Measurements from ENCODE around the gene TMEM115. TPM values are rescaled to one million over a fixed set of nuclear protein-coding genes. Genes with fewer than 3 reads are reported as not detected.

The TMEM115 gene
- total RNA-seq, 5 donors from 2014 or later (not counting 1 experiment from before 2014, with no cell fraction given): 13.9 to 35.2 (median 33.1) TPM

DNA sequence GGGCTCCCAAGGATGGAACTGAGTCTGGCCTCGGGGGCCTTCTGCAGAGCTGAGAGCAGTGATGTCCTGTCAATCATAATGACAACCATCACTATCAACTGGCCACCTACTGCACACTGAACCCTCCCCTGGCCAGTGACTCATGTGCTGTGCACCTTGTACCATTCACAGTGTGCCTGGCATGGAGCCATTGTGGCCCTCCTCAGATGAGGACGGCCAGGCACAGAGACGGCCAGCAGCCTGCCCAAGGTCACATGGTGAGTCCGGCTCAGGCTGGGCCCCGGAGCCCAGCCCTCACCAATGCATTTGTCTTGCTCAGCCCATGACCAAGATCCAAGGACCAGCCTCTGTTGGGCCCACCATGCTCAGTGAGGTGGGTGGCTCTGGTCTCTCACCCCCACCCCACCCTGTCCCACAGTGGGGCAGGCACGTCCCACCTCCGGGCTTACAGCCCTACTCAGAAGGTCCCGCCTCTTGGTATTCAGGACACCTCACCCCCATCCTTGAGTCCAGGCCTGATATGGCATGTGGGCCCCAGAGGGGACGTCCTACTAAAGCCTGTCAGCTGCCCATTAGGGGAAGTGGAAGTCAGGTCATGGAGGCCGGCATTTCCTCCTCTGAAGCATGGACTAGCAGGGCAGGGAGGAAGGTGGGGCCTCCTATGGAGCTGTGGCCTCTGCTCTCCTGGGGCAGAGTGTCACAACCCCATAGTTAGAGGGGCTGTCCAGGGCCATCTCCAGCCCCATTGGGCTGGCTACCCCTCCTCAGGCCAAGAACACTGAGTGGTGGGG is 35.9 kb upstream of the TMEM115 start:
- WGBS (ENCODE audit: insufficient coverage): 83% methylated on average over 6 of the region's 10 CpGs
- Mint-ChIP-seq H3K27me3 (no peaks in the 10 kb centered on the region), H3K4me3 (no peak overlapping the region), H3K27ac (no peak overlapping the region), H3K36me3 (no peaks in the 10 kb centered on the region), H3K9me3 (no peaks in the 10 kb centered on the region), H3K4me1 (peaks cover 0 to 2% (median 0%) of the 10 kb centered on the region in 3 donors)
- Histone ChIP-seq H3K27ac (ENCODE audit: low read length) (no peak overlapping the region), H3K4me3 (ENCODE audit: control insufficient read depth in 1 of 2, extremely low read depth in 1 of 2, low read length in 1 of 2) (no peak overlapping the region), H3K4me1 (ENCODE audit: control insufficient read depth in 1 of 2, extremely low read depth in 1 of 2, insufficient read depth in 2 of 2, low read length in 2 of 2) (no peaks in the 10 kb centered on the region), H3K36me3 (ENCODE audit: control insufficient read depth in 2 of 2, extremely low read depth in 1 of 2, insufficient read depth in 1 of 2, low read length in 1 of 2) (no peaks in the 10 kb centered on the region), H3K27me3 (replicated peaks in 1 of 2; ENCODE audit: control insufficient read depth in 2 of 2, extremely low read depth in 1 of 2, insufficient read depth in 2 of 2, low read length in 1 of 2) (peaks cover 0 to 7% of the 10 kb centered on the region in 2 experiments), H3K9me3 (no peaks in the 10 kb centered on the region)
- DNase-seq: peak in 1 of 35 experiments; percentile 5
- no peak for ATAC-seq (replicated peaks in 1 of 4)
- CTCF ChIA-PET: interaction anchor here in 1 of 2 donors (0.6 kb wide), 1 partner anchor 1105 kb away, joined by 4 read pairs; no protein-coding TSS in a partner anchor
- POLR2A ChIA-PET: no interaction called here

DNA sequence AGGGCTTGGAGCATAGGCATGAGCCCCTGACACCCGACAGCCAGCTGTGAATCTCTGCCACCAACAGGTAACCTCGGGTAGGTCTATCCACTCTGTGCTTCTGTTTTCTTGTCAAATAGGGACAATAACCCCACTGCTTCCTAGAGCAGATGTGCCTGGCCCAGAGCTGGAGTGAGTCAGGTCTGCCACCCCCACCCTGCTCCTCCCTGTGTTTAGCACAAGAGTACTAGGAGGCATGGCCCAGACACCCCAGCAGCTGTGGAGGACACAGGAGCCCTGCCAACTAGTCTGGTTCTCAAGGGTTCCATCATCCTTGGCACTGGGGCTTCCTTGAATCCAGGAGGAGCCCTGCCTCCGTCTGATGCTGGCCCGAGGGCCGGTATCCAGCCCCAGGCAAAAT is 33.7 kb upstream of the TMEM115 start:
- Histone ChIP-seq H3K27ac (ENCODE audit: low read length) (no peak overlapping the region), H3K4me3 (ENCODE audit: control insufficient read depth in 1 of 2, extremely low read depth in 1 of 2, low read length in 1 of 2) (no peak overlapping the region), H3K9me3 (no peaks in the 10 kb centered on the region), H3K27me3 (replicated peaks in 1 of 2; ENCODE audit: control insufficient read depth in 2 of 2, extremely low read depth in 1 of 2, insufficient read depth in 2 of 2, low read length in 1 of 2) (no peaks in the 10 kb centered on the region), H3K36me3 (ENCODE audit: control insufficient read depth in 2 of 2, extremely low read depth in 1 of 2, insufficient read depth in 1 of 2, low read length in 1 of 2) (no peaks in the 10 kb centered on the region), H3K4me1 (ENCODE audit: control insufficient read depth in 1 of 2, extremely low read depth in 1 of 2, insufficient read depth in 2 of 2, low read length in 2 of 2) (no peaks in the 10 kb centered on the region)
- 84% methylated on average over 4 of the region's 5 CpGs for WGBS (ENCODE audit: insufficient coverage)
- no peaks in the 10 kb centered on the region for H3K27me3 Mint-ChIP-seq
- ATAC-seq (replicated peaks in 1 of 4): no peak
- no peak for DNase-seq
- H3K27ac Mint-ChIP-seq: no peak overlapping the region
- no peak overlapping the region for H3K4me3 Mint-ChIP-seq
- ChIA-PET POLR2A (no interaction called here), CTCF (no interaction called here)
- no peaks in the 10 kb centered on the region for H3K4me1 Mint-ChIP-seq
- no peaks in the 10 kb centered on the region for H3K9me3 Mint-ChIP-seq
- H3K36me3 Mint-ChIP-seq: no peaks in the 10 kb centered on the region

GRCh38 chr3:50392101-50392715 is 32.9 kb upstream of the TMEM115 start:
- Histone ChIP-seq H3K4me1 (ENCODE audit: control insufficient read depth in 1 of 2, extremely low read depth in 1 of 2, insufficient read depth in 2 of 2, low read length in 2 of 2) (no peaks in the 10 kb centered on the region), H3K36me3 (ENCODE audit: control insufficient read depth in 2 of 2, extremely low read depth in 1 of 2, insufficient read depth in 1 of 2, low read length in 1 of 2) (no peaks in the 10 kb centered on the region), H3K4me3 (ENCODE audit: control insufficient read depth in 1 of 2, extremely low read depth in 1 of 2, low read length in 1 of 2) (no peak overlapping the region), H3K27me3 (replicated peaks in 1 of 2; ENCODE audit: control insufficient read depth in 2 of 2, extremely low read depth in 1 of 2, insufficient read depth in 2 of 2, low read length in 1 of 2) (peaks cover 0 to 2% of the 10 kb centered on the region in 2 experiments), H3K9me3 (no peaks in the 10 kb centered on the region), H3K27ac (ENCODE audit: low read length) (no peak overlapping the region)
- DNase-seq (no peak), ATAC-seq (replicated peaks in 1 of 4) (no peak)
- WGBS (ENCODE audit: insufficient coverage): 61% methylated on average over 3 of the region's 5 CpGs
- Mint-ChIP-seq H3K27me3 (no peaks in the 10 kb centered on the region), H3K27ac (no peak overlapping the region), H3K9me3 (no peaks in the 10 kb centered on the region), H3K4me1 (no peaks in the 10 kb centered on the region), H3K4me3 (no peak overlapping the region), H3K36me3 (no peaks in the 10 kb centered on the region)
- ChIA-PET POLR2A (no interaction called here), CTCF (no interaction called here)

- Histone ChIP-seq H3K4me3 (ENCODE audit: control insufficient read depth in 1 of 2, extremely low read depth in 1 of 2, low read length in 1 of 2) (no peak overlapping the region), H3K9me3 (no peaks in the 10 kb centered on the region), H3K4me1 (ENCODE audit: control insufficient read depth in 1 of 2, extremely low read depth in 1 of 2, insufficient read depth in 2 of 2, low read length in 2 of 2) (no peaks in the 10 kb centered on the region), H3K36me3 (ENCODE audit: control insufficient read depth in 2 of 2, extremely low read depth in 1 of 2, insufficient read depth in 1 of 2, low read length in 1 of 2) (no peaks in the 10 kb centered on the region), H3K27ac (ENCODE audit: low read length) (no peak overlapping the region), H3K27me3 (replicated peaks in 1 of 2; ENCODE audit: control insufficient read depth in 2 of 2, extremely low read depth in 1 of 2, insufficient read depth in 2 of 2, low read length in 1 of 2) (peaks cover 0 to 3% of the 10 kb centered on the region in 2 experiments)
- DNase-seq: no peak
- Mint-ChIP-seq H3K27ac (no peak overlapping the region), H3K4me3 (no peak overlapping the region), H3K9me3 (no peaks in the 10 kb centered on the region), H3K27me3 (no peaks in the 10 kb centered on the region), H3K36me3 (no peaks in the 10 kb centered on the region), H3K4me1 (no peaks in the 10 kb centered on the region)
- ChIA-PET CTCF (no interaction called here), POLR2A (interaction anchor here in 1 of 2 donors (0.6 kb wide), 1 partner anchor 373 kb away, joined by 3 read pairs; no protein-coding TSS in a partner anchor)
- 88% methylated on average over 10 of the region's 12 CpGs for WGBS (ENCODE audit: insufficient coverage)
- no peak for ATAC-seq (replicated peaks in 1 of 4)
These were observed 31.3 kb upstream of the TMEM115 start for GRCh38 chr3:50390508-50391224.

GRCh38 chr3:50389414-50389767 is 30.1 kb upstream of the TMEM115 start:
- CTCF ChIA-PET: no interaction called here
- no peak overlapping the region for H3K27ac ChIP-seq (ENCODE audit: low read length)
- ATAC-seq (replicated peaks in 1 of 4) (no peak), DNase-seq (no peak)
- H3K4me3 Mint-ChIP-seq: no peak overlapping the region
- H3K27me3 Mint-ChIP-seq: no peaks in the 10 kb centered on the region
- no peaks in the 10 kb centered on the region for H3K36me3 ChIP-seq (ENCODE audit: control insufficient read depth in 2 of 2, extremely low read depth in 1 of 2, insufficient read depth in 1 of 2, low read length in 1 of 2)
- no peaks in the 10 kb centered on the region for H3K9me3 Mint-ChIP-seq
- H3K27ac Mint-ChIP-seq: no peak overlapping the region
- POLR2A ChIA-PET: no interaction called here
- H3K27me3 ChIP-seq (replicated peaks in 1 of 2; ENCODE audit: control insufficient read depth in 2 of 2, extremely low read depth in 1 of 2, insufficient read depth in 2 of 2, low read length in 1 of 2): peaks cover 0 to 3% of the 10 kb centered on the region in 2 experiments
- no peaks in the 10 kb centered on the region for H3K4me1 ChIP-seq (ENCODE audit: control insufficient read depth in 1 of 2, extremely low read depth in 1 of 2, insufficient read depth in 2 of 2, low read length in 2 of 2)
- H3K4me1 Mint-ChIP-seq: no peaks in the 10 kb centered on the region
- no peak overlapping the region for H3K4me3 ChIP-seq (ENCODE audit: control insufficient read depth in 1 of 2, extremely low read depth in 1 of 2, low read length in 1 of 2)
- H3K9me3 ChIP-seq: no peaks in the 10 kb centered on the region
- 92% methylated on average over 4 of the region's 6 CpGs for WGBS (ENCODE audit: insufficient coverage)
- H3K36me3 Mint-ChIP-seq: no peaks in the 10 kb centered on the region

DNA sequence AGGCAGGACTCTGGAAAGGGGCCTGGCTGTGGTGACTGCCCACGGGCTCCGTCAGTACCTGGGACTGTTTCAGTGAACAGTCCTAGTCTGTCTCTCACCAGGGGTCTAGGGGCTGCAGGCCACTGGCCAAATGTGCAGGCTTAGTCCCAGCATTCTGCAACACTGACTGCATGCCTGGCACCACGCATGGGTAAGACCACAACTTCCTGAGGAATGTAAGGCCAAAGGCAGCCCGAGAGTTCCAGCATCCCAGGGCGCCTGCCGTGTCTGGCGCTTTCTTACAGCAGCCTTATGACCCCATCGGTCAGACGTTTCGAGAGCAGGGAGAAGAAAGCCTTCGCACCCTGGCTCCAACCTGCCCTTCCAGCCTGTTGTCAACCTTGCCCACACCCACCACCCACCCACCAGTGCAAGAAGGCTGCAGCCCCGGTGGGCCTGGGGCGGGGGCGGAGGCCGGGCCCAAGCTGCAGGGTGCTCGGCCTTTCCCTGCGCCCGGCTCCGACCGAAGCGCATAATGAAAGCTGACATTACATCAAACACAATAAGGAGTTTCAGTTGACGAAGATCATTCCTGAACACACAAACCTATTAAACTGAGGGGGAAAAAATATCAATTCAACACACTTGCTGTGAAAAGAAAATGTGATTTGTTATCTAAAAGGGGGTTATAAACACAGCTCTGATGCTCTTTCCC is 29.5 kb upstream of the TMEM115 start:
- CTCF ChIA-PET: no interaction called here

More for the DNA sequence above, 29.5 kb upstream of the TMEM115 start:
- peaks cover 0 to 3% of the 10 kb centered on the region in 2 experiments for H3K27me3 ChIP-seq (replicated peaks in 1 of 2; ENCODE audit: control insufficient read depth in 2 of 2, extremely low read depth in 1 of 2, insufficient read depth in 2 of 2, low read length in 1 of 2)
- Mint-ChIP-seq H3K4me1 (no peaks in the 10 kb centered on the region), H3K9me3 (no peaks in the 10 kb centered on the region), H3K4me3 (no peak overlapping the region), H3K27me3 (no peaks in the 10 kb centered on the region), H3K36me3 (no peaks in the 10 kb centered on the region), H3K27ac (no peak overlapping the region)
- H3K4me3 ChIP-seq (ENCODE audit: control insufficient read depth in 1 of 2, extremely low read depth in 1 of 2, low read length in 1 of 2): no peak overlapping the region
- WGBS (ENCODE audit: insufficient coverage): 55% methylated on average over 3 of the region's 22 CpGs
- ATAC-seq (replicated peaks in 1 of 4) (no peak), DNase-seq (no peak)
- no peaks in the 10 kb centered on the region for H3K36me3 ChIP-seq (ENCODE audit: control insufficient read depth in 2 of 2, extremely low read depth in 1 of 2, insufficient read depth in 1 of 2, low read length in 1 of 2)
- POLR2A ChIA-PET: no interaction called here
- no peaks in the 10 kb centered on the region for H3K9me3 ChIP-seq
- no peaks in the 10 kb centered on the region for H3K4me1 ChIP-seq (ENCODE audit: control insufficient read depth in 1 of 2, extremely low read depth in 1 of 2, insufficient read depth in 2 of 2, low read length in 2 of 2)
- no peak overlapping the region for H3K27ac ChIP-seq (ENCODE audit: low read length)
